Keratinocyte (primary cell): Measurements from ENCODE around the gene TBPL2. TPM values are rescaled to one million over a fixed set of nuclear protein-coding genes. Genes with fewer than 3 reads are reported as not detected.

Experiments used
- DNase-seq: peaks from one replicate; pipeline ENCODE4 v3.0.0-alpha.2; 2011; ENCODE audit warnings: low read depth, missing footprints, low spot score
- FAIRE-seq: peaks from 2 replicates; lab custom pipeline; 2011; peaks lifted over from hg19 to GRCh38; lab: Jason Lieb, UNC
- H2AFZ ChIP-seq: 2 replicates; pipeline ENCODE4 v1.6.0; 2012; ENCODE audit warnings: low read length, control low read depth, inconsistent platforms; ENCODE audit not compliant: control insufficient read depth
- H3K27ac ChIP-seq: 2 replicates; pipeline ENCODE4 v1.5.1; 2011; ENCODE audit warnings: low read length; ENCODE audit not compliant: control insufficient read depth, insufficient read depth
- H3K27me3 ChIP-seq: 3 replicates; pipeline ENCODE4 v1.6.0; 2011; ENCODE audit warnings: low read length; ENCODE audit not compliant: control insufficient read depth, insufficient read depth; ENCODE audit errors: extremely low read depth
- H3K36me3 ChIP-seq, 2 experiments: 2 replicates in 1 of 2; 3 replicates in 1 of 2; pipeline ENCODE4 v1.5.1; 2011; ENCODE audit warnings: low read length in 2 of 2, mild to moderate bottlenecking in 1 of 2; ENCODE audit not compliant: control insufficient read depth in 2 of 2, insufficient read depth in 2 of 2; ENCODE audit errors: extremely low read depth in 1 of 2
- H3K4me1 ChIP-seq: 3 replicates; pipeline ENCODE4 v1.5.1; 2011; ENCODE audit warnings: low read length; ENCODE audit not compliant: control insufficient read depth, insufficient read depth; ENCODE audit errors: extremely low read depth
- H3K4me2 ChIP-seq: 3 replicates; pipeline ENCODE4 v1.6.0; 2011; ENCODE audit warnings: low read depth, low read length; ENCODE audit not compliant: control insufficient read depth, insufficient read depth; ENCODE audit errors: extremely low read depth
- H3K4me3 ChIP-seq, 3 experiments: fragments of 200-600 bp in 1 of 3; sonication (generic) in 1 of 3; 2 replicates in 2 of 3; 3 replicates in 1 of 3; pipeline ENCODE4 v1.5.1; 2011 to 2016; ENCODE audit warnings: low read length in 3 of 3, mild to moderate bottlenecking in 3 of 3, control low read depth in 2 of 3, inconsistent platforms in 1 of 3, low read depth in 1 of 3, mixed read lengths in 1 of 3, mixed run types in 1 of 3, moderate library complexity in 1 of 3; ENCODE audit not compliant: control insufficient read depth in 2 of 3, insufficient read depth in 2 of 3; ENCODE audit errors: extremely low read depth in 1 of 3
- H3K79me2 ChIP-seq: 2 replicates; pipeline ENCODE4 v1.6.0; 2012; ENCODE audit warnings: low read length; ENCODE audit not compliant: control insufficient read depth, insufficient read depth
- H3K9ac ChIP-seq: 3 replicates; pipeline ENCODE4 v1.6.0; 2011; ENCODE audit warnings: low read length; ENCODE audit not compliant: control insufficient read depth, insufficient read depth; ENCODE audit errors: extremely low read depth
- H3K9me1 ChIP-seq: 3 replicates; pipeline ENCODE4 v1.6.0; 2011; ENCODE audit warnings: low read length; ENCODE audit not compliant: control insufficient read depth, insufficient read depth; ENCODE audit errors: extremely low read depth
- H3K9me3 ChIP-seq: 2 replicates; pipeline ENCODE4 v1.5.1; 2012; ENCODE audit warnings: low read depth, low read length; ENCODE audit not compliant: control insufficient read depth
- H4K20me1 ChIP-seq: 3 replicates; pipeline ENCODE4 v1.6.0; 2011; ENCODE audit warnings: low read length; ENCODE audit not compliant: control insufficient read depth, insufficient read depth; ENCODE audit errors: extremely low read depth
- CTCF ChIP-seq, 3 experiments: IDR thresholded peaks in 1 of 3; conservative IDR thresholded peaks in 1 of 3; optimal IDR thresholded peaks in 1 of 3; 2 replicates in 2 of 3; 3 replicates in 1 of 3; pipeline versions ENCODE3 to v1.5.1; 2011; ENCODE audit warnings: low read length in 3 of 3, mild to moderate bottlenecking in 3 of 3, moderate library complexity in 2 of 3, control low read depth in 1 of 3, inconsistent platforms in 1 of 3; ENCODE audit not compliant: insufficient read depth in 2 of 3; ENCODE audit errors: extremely low read depth in 1 of 3
- EZH2 ChIP-seq: IDR thresholded peaks from one replicate; pipeline ENCODE4 v1.6.1; 2012; ENCODE audit warnings: inconsistent platforms, mild to moderate bottlenecking, low read length, moderate library complexity
- dilution Hi-C: fragments of 300-500 bp; cut with MboI; formaldehyde crosslinking; loops from one replicate; pipeline ENCODE4 v1.7.0; 2020; ENCODE audit warnings: low sequenced_read_pairs; ENCODE audit not compliant: extremely low pct_ligation_motif_present
- polyA plus RNA-seq, 5 experiments: library from polyadenylated mRNA; depleted of rRNA in 3 of 5; stranded (reverse) in 3 of 5; stranded (forward) in 1 of 5; unstranded in 1 of 5; fragments of >200 nt; gene quantifications; 1 replicate in 1 of 5; 2 replicates in 3 of 5; 3 replicates in 1 of 5; pipeline versions ENCODE4 v1.2.1 to v1.2.3, GENCODE V29; 2011 to 2012; ENCODE audit warnings: missing spikeins in 2 of 5, low read depth in 1 of 5, low replicate concordance in 1 of 5

Gene TBPL2
- polyA plus RNA-seq, 1 donor (not counting 4 experiments of a cell fraction or from before 2014, with no cell fraction given) = not detected

GRCh38 chr14:55386037-55386808, 54.2 kb downstream of the TBPL2 start:
- H3K27ac ChIP-seq = no peak overlapping the region
- dilution Hi-C loops = no loop called here
- H3K9me3 ChIP-seq = no peaks in the 10 kb centered on the region

GRCh38 chr14:55384536-55384935, 55.9 kb downstream of the TBPL2 start:
- dilution Hi-C loops = no loop called here
- peaks cover 4 to 12% of the 10 kb centered on the region in 2 experiments for H3K36me3 ChIP-seq
- no peak for TF ChIP-seq EZH2
- no peak for TF ChIP-seq CTCF (optimal IDR thresholded peaks at IDR 0.05 in 1 of 3, IDR thresholded peaks at IDR 0.05 in 1 of 3, conservative IDR thresholded peaks at IDR 0.05 in 1 of 3; ENCODE audit: extremely low read depth in 1 of 3, insufficient read depth in 2 of 3, low read length in 3 of 3)
- no peaks in the 10 kb centered on the region for H3K4me1 ChIP-seq
- DNase-seq = no peak
- H3K9ac ChIP-seq = no peak overlapping the region
- no peaks in the 10 kb centered on the region for H3K27me3 ChIP-seq
- no peak overlapping the region for H3K27ac ChIP-seq
- no peaks in the 10 kb centered on the region for H3K9me3 ChIP-seq
- H4K20me1 ChIP-seq = no peaks in the 10 kb centered on the region
- FAIRE-seq = no peak
- no peaks in the 10 kb centered on the region for H3K9me1 ChIP-seq
- H3K4me2 ChIP-seq = no peak overlapping the region
- no peak overlapping the region for H3K4me3 ChIP-seq
- H3K79me2 ChIP-seq = no peaks in the 10 kb centered on the region
- no peak overlapping the region for H2AFZ ChIP-seq

More at GRCh38 chr14:55386037-55386808, 54.2 kb downstream of the TBPL2 start:
- FAIRE-seq (no peak), DNase-seq (no peak)
- Histone ChIP-seq H3K27me3 (no peaks in the 10 kb centered on the region), H3K4me2 (no peak overlapping the region), H3K36me3 (peaks cover 0 to 12% of the 10 kb centered on the region in 2 experiments), H3K4me1 (no peaks in the 10 kb centered on the region), H3K4me3 (no peak overlapping the region), H3K79me2 (no peaks in the 10 kb centered on the region), H3K9me1 (no peaks in the 10 kb centered on the region), H2AFZ (no peak overlapping the region), H3K9ac (no peak overlapping the region), H4K20me1 (no peaks in the 10 kb centered on the region)
- TF ChIP-seq EZH2 (no peak), CTCF (optimal IDR thresholded peaks at IDR 0.05 in 1 of 3, IDR thresholded peaks at IDR 0.05 in 1 of 3, conservative IDR thresholded peaks at IDR 0.05 in 1 of 3; ENCODE audit: extremely low read depth in 1 of 3, insufficient read depth in 2 of 3, low read length in 3 of 3) (no peak)
